CD4-positive, alpha-beta T cell treated with Interleukin-1 beta for 1 hour (primary cell): ENCODE measurements around the gene GLB1L2.

ENCODE experiments used
- DNase-seq, 2 donors: peaks; one replicate each; pipeline ENCODE4 v3.0.0-alpha.2; 2020 to 2022

Gene GLB1L2

DNA sequence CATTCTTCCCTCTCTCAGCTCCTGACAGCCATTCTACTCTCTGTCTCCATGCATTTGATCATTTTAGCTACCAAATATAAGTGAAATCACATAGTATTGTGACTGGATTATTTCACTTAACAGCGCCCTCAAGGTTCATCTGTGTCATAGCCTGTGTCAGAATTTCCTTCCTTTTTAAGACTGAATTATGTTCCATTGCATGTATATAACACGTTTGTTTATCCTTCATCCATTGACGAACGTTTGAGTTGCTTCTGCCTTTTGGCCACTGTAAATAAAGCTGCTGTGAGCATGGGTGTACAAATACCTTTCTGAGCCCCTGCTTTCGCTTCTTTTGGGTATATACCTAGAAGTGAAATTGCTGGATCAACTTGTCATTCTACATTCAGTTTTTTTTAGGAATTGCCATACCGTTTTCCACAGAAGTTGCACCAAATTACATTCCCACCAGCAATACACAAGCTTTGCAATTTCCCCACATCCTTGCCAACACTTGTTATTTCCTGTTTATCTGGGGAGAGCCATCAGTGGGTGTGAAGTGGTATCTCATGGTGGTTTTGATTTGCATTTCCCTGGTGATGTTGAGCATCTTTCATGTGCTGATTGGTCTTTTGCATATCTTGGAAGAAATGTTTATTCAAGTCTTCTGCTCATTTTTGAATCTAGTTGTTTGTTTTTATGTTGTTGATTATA is 17.5 kb downstream of the GLB1L2 start:
- peak in 1 of 2 donors; percentile 45 for DNase-seq

DNA sequence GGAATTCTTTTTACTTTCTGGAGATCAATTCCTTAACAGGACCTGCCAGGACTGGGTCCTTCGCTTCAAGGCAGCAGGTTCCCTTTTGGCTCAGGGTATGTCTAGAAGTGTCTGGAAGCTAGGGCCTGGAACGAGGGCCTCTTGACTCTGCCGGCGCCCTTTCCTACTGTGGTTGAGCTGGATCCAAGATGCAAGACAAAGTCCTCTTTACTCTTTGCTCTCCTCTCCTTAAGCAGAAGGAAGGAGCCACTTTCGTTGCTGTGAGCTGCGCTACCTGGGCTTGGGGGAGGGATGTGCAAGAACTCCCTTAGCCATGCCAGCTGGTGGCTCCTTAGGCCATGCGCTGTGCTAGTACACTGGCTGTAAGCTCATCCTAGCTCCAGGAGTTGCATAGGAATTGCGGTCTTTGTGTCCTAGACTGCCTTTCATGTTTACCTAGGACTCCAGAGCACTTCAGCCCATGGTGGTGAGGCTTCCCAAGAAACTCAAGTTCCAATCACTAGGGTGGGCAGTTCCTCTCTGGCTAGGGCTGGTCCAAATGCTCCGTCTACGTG is 18.1 kb downstream of the GLB1L2 start:
- no peak for DNase-seq

DNA sequence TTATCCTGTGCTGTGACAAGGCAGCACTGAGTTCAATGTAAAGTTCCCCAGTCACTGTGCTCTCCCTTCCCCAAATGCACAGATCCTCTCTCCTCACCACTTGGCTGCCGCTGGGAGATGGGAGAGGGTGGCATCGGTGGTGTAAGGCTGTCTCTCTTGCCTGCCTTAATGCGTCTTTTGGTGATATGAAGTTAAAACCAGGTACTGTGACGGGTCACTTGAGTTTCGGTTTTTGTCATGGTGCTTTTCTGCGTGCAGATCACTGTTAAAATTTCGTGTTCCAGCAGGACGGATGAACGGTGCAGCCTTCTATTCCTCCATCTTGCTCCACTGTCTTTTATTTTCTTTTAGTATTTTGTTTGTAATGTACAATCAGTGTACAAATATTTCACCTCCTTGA is 18.6 kb downstream of the GLB1L2 start:
- no peak for DNase-seq

DNA sequence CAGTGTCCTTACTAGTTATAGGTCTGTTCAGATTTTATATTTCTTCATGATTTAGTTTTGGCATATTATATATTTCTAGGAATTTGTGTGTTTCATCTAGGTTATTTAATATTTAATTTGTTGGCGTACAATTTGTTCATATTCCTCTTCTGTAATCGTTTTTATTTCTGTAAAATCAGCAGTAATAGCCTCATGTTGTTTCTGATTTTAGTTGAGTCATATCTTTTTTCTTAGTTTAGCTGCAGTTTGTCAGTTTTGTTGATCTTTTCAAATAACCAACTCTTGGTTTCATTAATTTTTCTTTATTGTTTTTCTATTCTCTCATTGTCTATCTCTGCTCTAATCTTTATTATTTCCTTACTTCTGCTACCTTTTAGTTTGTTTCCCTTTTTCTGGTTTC is 20.3 kb downstream of the GLB1L2 start:
- no peak for DNase-seq

DNA sequence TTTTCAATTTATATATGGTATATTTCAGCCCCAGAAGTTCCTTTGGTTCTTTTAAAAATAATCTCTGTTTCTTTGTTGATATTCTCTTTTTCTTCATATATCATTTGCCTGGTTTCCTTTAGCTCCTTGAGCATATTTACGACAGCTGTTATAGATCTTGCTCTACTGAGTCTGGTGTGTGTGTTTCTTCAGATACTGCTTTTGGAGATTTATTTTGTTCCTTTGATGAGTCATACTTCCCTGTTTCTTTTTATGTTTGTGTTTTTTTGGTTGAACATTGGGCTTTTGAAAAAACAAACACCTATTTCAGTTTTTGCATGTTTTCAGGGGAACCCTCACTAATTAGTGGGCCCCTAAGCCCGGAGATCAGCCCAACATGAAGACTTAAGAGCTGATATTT is 23.3 kb downstream of the GLB1L2 start:
- no peak for DNase-seq

DNA sequence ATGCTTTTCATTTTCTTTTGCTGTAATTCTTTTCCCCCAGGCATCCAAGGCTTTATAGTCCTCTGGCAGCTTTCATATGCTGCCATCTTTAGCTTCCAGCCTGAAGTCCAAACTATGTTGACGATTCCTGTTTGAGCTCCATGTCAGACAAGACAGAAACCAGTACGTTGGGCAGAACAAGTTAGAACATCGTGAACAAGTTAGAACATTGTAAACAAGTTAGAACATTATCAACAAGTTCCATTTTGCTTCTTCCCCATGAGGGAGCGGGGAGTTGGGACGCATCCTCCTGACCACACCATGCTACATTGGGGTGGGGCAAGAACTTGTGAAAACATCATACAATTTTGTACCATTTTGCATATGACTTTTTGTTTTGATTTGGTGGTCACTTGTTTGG is 23.9 kb downstream of the GLB1L2 start:
- no peak for DNase-seq

DNA sequence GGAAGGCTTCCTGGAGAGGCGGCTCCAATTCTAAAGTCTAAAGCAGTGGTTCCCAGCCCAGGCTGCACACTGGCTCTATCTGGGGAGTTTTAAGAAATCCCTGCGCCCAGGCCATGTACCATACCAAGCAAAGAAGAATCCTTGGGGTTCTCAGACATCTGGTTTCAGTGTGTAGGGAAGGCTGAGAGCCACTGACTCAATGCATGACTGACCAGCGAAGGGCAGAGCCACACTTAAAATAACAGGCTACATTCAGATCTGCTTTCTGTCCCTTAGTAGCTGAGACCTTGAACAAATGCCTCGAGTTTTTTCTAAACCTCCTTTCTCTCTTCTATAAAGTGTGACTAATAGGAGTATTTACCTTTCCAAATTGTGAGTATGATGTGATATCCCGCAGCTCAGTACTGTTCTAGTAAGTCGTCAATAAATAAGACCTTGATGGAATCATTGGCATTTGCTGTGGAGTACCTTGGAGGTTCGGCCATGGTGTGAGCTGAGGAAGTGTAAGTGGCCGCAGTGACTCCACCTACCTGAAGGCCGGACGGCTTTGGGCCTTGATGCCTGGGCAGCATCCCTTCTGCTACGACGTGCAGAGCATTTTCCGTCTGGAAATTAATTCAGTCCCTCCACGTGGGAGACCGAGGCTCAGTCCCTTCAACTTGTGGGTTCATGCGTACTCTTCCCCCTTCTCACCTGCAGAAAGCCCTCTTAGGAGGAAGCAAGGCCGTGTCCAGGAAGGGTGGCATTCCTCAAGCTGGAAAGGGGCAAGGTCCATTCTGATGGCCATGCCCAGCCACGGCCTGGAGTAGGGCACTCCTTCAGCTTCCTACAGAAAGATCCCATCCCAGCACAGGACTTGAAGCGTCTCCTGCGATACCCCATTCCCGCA is 25.1 kb downstream of the GLB1L2 start:
- DNase-seq = no peak

DNA sequence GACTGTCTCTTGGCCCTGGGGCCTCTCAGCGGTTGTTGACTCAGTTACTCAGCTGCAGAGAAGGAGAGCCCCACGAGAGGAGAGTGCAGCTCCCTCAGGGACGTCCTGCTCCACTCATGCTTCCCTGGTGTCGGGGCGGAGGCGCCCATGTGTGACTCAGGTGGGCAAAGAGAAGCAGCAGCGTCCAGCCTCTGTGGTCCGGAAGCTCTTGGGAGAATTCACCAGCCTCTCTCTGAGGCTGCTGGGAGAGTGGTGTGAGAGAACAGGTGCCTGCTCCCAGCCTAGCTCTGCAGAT is 25.7 kb downstream of the GLB1L2 start:
- DNase-seq = no peak

DNA sequence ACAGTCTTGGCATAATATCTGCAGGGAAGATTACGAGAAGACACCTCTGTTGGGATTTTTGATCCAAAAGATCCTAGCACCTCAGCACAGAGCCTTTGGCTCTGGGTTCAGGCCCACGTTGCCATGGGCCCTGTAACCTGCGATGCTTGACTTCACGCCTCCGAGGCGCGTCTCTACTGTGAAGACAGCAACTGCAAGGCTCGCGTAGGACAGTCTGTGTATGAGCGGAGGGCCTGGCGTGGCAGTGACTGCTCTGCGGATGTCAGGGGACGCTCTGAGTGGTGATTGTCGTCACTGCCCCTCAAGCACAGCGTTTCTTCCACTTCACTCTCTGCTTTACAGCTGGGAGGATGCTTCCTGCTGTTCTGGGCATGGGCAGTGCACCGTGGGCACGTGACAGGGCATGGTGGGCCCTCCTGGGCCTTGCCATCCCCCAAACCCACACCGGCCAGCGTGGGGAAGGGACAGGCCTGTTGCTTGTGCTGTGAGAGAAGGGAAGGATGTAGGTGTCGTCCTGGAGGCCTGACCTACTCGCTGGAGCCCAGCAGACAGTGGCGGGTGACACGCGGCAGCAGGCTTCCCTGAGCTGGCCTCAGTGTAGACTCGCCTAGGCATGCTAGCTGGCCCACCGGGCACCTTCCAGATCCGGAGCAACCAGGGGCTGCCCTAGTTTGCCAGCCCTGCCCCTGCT is 26.5 kb downstream of the GLB1L2 start:
- no peak for DNase-seq

DNA sequence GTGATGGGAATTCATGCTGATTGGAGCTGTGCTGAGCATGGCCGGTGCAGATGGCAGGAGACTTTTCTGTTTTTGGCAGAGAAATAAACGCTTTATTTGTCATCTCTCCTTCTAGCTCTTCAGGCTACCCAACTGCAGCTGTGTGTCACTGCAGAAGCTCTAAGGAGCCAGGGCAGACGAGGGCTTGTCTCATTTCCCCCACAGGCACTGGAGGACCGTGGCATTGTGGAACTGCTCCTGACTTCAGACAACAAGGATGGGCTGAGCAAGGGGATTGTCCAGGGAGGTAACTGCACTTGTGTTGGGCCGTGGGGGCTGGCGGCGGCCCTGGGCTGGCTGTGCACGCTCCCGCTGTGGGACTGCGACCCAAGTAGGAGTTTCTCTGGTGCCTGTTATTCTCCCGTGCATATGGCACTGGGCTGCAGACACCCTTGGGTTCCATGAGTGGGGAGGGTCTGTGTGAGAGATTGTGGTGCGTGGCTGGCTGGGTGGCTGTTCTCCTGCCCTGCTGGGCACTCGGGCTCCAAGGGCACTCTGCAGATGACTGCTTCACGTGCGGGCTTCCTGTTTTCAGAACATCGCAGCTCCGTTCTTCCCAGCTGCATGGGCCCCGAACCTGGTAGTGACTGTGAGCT is 27.2 kb downstream of the GLB1L2 start:
- DNase-seq = no peak

DNA sequence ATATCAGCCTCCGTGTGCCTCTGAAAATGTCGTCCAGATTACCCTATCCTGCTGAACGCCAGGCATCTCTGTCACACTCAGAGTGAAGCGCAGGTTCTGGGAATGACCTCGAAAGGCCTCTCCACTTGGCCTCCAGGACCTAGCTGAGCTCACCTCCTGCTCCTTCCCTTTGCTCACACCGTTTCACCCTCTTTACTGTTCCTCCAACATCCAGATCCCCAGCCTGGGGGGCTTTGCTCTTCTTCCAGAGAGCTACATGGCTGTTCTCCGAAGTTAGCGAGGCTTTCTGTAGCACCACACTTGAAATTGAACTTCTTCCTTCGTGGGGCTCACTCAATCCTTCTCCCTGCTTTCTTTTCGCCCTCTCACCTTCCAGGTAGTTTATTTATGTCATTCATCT is 27.9 kb downstream of the GLB1L2 start:
- no peak for DNase-seq

DNA sequence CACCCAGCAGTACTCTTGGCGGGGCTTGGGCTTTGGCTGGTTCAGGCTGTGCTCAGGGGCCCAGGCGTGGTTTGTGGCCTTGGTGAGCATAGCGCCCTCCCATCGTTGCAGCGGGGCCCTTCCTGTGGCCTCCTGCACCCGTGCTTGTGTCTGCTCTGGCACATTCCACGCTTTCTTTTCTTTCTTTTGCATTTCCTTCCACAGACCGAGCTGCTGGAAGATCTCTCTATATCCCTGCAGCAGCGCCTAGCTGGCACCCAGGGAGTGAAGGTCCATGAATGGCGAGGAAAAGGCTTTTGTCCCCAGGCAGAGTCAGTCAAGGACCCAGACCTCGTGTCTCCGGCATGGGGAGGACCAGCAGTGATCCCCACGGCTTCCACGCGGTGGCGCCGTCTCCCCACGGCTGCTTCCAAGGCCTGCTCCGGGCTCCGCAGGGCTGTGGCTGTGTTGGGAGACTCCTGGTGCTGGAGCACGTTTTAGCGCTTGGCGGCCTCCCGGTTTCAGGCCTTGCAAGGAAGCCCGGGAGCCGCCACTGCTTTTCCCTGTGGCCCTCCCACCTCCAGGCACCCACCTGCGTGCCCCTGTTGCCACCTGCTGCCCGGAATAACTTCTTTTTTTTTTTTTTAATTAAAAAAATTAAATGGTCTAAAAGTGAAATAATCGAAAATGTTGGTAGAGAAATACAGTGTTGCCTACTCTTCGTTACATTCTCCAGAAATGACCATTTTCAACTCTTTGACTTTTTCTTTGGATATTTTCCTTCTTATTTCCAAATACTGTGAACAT is 28.5 kb downstream of the GLB1L2 start:
- DNase-seq = peak; percentile 55 to 71

DNA sequence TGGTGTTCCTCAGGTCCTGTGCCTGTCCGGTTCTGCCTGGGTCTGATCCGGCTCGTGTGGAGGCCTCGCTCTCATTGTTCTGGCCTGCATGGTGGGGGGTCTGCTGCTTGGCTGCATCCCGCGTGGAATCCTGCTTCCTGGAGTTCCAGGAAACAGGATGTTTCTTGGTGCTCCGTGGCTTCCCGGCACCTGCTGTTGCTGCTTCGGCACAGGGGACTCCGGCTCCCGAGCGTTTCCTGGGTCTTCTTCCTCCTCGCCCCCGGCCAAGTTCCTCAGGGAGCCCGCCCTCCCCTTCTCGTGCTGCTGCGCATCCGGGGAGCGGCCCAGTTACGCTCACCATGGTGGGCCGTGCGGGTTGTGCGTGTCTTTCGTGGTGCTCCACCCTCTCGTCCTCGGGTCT is 29.9 kb downstream of the GLB1L2 start:
- DNase-seq = no peak

DNA sequence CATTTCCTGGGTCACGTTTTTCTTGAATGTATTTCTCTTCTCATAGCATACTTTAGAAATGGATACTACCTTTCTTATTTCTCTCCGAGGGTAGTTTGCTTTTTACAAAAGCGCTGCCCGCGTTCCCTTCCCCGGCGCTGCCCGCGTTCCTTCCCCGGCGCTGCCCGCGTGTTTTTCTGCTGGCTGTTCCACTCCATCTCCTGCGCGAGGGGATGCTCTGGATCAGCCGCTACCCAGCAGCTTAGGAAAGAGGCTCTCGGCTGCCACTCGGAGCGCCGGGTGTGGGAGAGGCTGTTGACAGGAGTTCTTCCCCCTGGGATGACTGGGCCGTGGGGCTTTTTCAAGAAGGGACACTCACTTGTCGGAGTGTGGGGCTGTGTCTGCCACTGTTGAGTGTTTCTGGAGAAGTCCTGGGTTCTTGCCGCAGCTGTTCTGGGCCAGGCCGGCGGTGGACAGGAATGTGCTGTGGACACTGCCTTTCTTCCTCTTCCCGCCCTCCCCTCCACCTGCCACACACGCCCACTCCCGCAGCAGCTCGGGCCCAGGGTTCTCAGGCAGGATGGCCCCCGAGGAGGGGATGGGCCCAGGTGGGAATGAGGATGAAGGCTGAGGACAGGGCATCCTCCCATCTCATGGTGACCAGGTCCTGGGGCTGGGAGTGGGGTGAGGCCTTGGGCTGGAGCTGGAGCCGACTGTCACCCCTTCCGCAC is 30.6 kb downstream of the GLB1L2 start:
- DNase-seq = no peak

DNA sequence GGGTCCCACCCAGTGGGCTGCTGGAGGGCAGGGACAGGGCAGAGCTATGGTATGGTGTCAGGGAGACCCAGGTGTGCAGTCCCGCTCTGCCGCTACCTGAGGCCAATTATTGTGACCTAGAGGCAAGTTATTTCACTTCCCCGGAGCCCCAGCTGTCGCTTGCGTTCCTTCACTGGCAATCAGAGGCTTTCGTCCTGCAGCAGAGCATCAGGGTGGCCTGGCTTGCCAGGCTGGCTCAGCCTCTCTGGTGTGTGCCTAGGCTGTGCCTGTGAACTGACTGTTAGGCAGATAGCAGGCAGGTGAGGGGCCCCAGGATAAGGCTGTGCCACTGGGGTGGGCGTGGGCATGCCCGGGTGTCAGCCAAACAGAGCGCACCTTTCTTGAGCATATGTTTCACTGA is 31.4 kb downstream of the GLB1L2 start:
- no peak for DNase-seq

DNA sequence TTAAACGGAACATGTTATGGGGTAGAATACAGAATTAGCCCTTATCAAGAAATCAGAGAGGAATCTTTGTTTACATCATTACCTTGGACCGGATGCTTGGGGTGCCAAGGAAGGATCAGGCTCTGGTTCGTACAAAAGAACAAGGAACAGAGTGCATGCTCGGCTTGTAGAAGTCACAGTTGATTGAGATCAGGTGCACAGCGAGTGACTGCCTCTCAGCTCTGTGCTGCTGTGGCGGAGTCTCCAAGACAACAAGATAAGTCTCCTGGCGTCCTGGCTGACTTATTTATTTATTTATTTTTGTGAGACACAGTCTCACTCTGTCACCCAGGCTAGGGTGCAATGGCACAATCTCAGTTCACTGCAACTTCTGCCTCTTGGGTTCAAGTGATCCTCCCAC is 31.8 kb downstream of the GLB1L2 start:
- no peak for DNase-seq

DNA sequence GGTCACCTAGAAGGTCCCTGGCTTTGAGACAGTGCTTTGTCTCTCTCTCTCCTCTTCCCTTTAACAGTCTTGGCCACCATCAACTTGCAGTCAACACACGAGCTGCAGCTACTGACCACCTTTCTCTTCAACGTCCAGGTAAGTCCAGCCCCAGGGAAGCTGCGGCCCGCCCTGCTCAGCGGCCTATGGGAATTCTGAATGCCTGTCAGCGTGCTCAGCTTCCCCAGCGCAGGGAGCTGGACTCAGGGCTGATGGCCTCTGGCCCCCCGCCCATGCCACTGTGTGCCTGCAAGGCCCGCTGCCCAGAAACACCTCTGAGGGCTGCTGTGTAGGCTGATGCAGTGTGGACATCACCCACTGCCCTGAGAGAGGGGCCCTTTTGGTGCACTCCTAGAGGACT is 32.5 kb downstream of the GLB1L2 start:
- DNase-seq = no peak

DNA sequence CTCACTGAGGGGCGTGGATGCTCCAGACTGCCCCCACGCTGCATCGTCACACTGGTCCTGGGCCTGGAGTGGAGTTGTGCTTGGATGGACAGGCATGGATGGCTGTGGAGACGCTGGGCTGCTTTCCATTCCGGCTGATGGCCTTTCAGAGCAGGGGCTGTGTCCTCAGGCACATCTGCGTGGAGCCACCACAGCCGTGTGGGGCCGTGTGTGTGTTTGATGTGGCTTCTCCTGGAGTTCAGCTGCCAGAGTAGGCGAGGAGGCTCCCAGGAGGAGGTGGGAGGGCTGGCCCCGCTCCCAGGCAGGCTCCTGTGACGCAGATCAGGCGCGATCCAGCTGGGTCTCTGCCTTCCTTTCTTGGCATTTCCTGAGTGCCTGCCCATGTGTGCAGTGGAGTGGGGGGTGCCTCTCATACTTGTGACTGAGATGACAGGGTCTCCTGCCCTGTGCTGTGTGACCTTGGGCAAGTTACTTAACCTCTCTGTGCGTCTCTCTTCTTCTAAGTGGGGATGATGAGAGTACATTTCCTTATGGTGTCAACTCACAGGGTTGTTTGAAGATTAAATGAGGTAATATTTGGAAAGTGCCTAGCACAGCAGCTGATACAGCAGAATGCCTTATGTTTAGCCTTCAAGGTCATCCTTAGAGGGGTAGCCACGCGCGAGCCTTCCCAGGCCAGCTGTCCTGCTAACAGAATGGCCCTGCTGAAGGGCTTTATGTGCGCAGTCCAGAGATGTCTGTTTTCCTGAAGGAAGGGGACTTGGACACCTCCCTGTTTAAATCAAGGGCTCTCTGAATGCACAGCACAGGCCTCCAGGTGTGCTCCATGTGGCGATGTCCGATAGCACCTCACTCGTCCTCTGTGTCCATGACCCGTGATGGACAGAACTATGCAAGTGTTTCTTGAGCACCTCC is 33.5 kb downstream of the GLB1L2 start:
- no peak for DNase-seq

DNA sequence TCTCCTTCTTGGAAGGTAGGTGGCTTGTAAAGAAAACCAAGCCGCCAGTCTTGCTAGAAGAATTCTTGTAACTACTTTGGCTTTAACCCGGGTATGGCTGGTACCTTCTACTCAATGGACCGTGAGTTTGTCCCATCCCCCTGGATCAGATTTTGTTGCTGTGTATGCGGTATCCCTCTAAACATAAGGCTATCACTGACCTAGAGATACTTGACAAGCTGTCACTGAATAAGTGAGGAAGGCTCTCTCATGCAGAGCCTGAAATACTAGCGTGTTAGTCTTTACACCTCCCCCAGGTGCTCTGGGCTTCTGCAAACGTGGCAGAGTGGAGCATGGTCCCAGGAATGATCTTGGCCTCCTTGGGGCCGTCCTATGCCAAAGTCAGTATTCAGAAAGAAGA is 34.5 kb downstream of the GLB1L2 start:
- no peak for DNase-seq

DNA sequence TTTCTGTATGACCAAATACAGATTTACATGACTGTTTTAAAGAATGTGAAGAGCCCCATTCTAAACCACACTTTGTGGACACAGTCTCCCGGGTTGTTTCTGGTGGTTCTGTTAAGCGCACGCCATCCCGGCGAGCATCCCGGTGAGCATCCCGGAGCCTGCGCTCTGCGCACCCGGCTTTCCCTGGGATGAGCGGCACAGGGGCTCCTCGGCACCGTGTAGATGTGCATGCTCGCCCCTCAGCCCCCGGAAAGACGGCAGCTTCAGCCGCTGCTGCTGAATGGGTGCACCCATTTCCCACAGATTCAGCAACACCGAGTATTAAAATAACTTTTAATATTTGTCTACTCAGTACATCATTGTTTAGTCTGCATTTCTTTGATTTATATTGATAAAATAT is 36.0 kb downstream of the GLB1L2 start:
- DNase-seq = no peak
